ENCODE data around the gene SNX32. TPM values are rescaled to one million over a fixed set of nuclear protein-coding genes. Genes with fewer than 3 reads are reported as not detected.

Gene SNX32
- total and polyA plus RNA-seq, 2 donors (not counting 3 experiments of a cell fraction or from before 2014, with no cell fraction given): 0.19 TPM; not detected in 1

GRCh38 chr11:65821107-65821506 lies 12.7 kb upstream of the SNX32 start:
- dilution Hi-C loops (cut with MboI; ENCODE audit: extremely low pct_ligation_motif_present, low sequenced_read_pairs): no loop called here
- Histone ChIP-seq H3K9ac (replicated peaks; ENCODE audit: extremely low read depth, insufficient read depth, low read length) (no peak overlapping the region), H3K4me1 (ENCODE audit: control insufficient read depth, extremely low read depth, insufficient read depth, low read length) (no peaks in the 10 kb centered on the region), H3K4me2 (ENCODE audit: insufficient read depth, low read length) (no peak overlapping the region), H2AFZ (ENCODE audit: low read depth, low read length) (no peak overlapping the region), H3K27ac (ENCODE audit: insufficient read depth, low read depth, low read length) (no peak overlapping the region), H3K36me3 (ENCODE audit: control insufficient read depth in 2 of 2, extremely low read depth in 1 of 2, insufficient read depth in 2 of 2, low read length in 2 of 2) (no peaks in the 10 kb centered on the region), H3K27me3 (ENCODE audit: control insufficient read depth in 2 of 2, insufficient read depth in 2 of 2, low read length in 2 of 2) (no peaks in the 10 kb centered on the region), H4K20me1 (replicated peaks; ENCODE audit: control insufficient read depth, extremely low read depth, insufficient read depth, low read length) (no peaks in the 10 kb centered on the region), H3K4me3 (replicated peaks in 1 of 3; ENCODE audit: insufficient read depth in 1 of 3, low read depth in 1 of 3, low read length in 3 of 3) (no peak overlapping the region), H3K9me3 (replicated peaks; ENCODE audit: control insufficient read depth, insufficient read depth, low read length) (no peaks in the 10 kb centered on the region), H3K9me1 (replicated peaks; ENCODE audit: control insufficient read depth, extremely low read depth, insufficient read depth, low read length) (no peaks in the 10 kb centered on the region), H3K79me2 (ENCODE audit: control insufficient read depth, insufficient read depth, low read length) (no peaks in the 10 kb centered on the region)
- DNase-seq (ENCODE audit: low read depth, low spot score) (no peak), FAIRE-seq (no peak)
- CTCF ChIA-PET: interaction anchor here (1.0 to 6.5 kb wide), 2 partner anchors 42 to 115 kb away, joined by 3 to 109 read pairs; partner anchors contain the start of gene AP5B1
- TF ChIP-seq FOS (IDR thresholded peaks at IDR 0.05; ENCODE audit: borderline replicate concordance, insufficient read depth, low read length) (no peak), POLR2A (IDR thresholded peaks at IDR 0.05; ENCODE audit: low read depth, low read length) (no peak), GATA2 (IDR thresholded peaks at IDR 0.05; ENCODE audit: insufficient read depth, insufficient read length, low read depth, low read length) (no peak), POLR2AphosphoS5 (IDR thresholded peaks at IDR 0.05; ENCODE audit: insufficient read depth, low read depth, low read length) (no peak), EZH2 (IDR thresholded peaks at IDR 0.05; ENCODE audit: borderline replicate concordance, low read depth, low read length, severe bottlenecking) (no peak), JUN (IDR thresholded peaks at IDR 0.05; ENCODE audit: borderline replicate concordance, insufficient read depth, insufficient read length, low read depth) (no peak), MAX (IDR thresholded peaks at IDR 0.05; ENCODE audit: insufficient read depth, insufficient read length) (no peak), MYC (IDR thresholded peaks at IDR 0.05; ENCODE audit: low read depth, low read length) (no peak)
- TF ChIP-seq, protein P1, sequence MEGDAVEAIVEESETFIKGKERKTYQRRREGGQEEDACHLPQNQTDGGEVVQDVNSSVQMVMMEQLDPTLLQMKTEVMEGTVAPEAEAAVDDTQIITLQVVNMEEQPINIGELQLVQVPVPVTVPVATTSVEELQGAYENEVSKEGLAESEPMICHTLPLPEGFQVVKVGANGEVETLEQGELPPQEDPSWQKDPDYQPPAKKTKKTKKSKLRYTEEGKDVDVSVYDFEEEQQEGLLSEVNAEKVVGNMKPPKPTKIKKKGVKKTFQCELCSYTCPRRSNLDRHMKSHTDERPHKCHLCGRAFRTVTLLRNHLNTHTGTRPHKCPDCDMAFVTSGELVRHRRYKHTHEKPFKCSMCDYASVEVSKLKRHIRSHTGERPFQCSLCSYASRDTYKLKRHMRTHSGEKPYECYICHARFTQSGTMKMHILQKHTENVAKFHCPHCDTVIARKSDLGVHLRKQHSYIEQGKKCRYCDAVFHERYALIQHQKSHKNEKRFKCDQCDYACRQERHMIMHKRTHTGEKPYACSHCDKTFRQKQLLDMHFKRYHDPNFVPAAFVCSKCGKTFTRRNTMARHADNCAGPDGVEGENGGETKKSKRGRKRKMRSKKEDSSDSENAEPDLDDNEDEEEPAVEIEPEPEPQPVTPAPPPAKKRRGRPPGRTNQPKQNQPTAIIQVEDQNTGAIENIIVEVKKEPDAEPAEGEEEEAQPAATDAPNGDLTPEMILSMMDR (IDR thresholded peaks at IDR 0.05; ENCODE audit: extremely low read depth in 1 of 2, insufficient read depth in 1 of 2, low read depth in 1 of 2, low read length in 2 of 2): no peak
- intact Hi-C loops (cut with micrococcal nuclease): no loop called here
- no TSS peak for BruUV-seq (replicated peaks)
- POLR2A ChIA-PET: no interaction called here

Measured in endothelial cell of umbilical vein (primary cell).